ENCODE measurements around the gene SLC31A1. TPM values are rescaled to one million over a fixed set of nuclear protein-coding genes. Genes with fewer than 3 reads are reported as not detected.
"Not testable (repeated sequence)": the region's sequence is repeated elsewhere in the genome, so short reads cannot be mapped to it uniquely, and the experiment has no call there.

Gene SLC31A1
- total RNA-seq, 1 donor from 2014 or later: 39.6 TPM

GRCh38 chr9:113281356-113281755 lies 60.0 kb downstream of the SLC31A1 start:
- no peak for TF ChIP-seq CTCF (IDR thresholded peaks at IDR 0.05)
- Mint-ChIP-seq H3K27me3 (ENCODE audit: low read depth) (no peaks in the 10 kb centered on the region), H3K9me3 (ENCODE audit: low read depth) (no peaks in the 10 kb centered on the region), H3K4me3 (ENCODE audit: unreplicated experiment) (no peak overlapping the region), H3K36me3 (ENCODE audit: low read depth) (peaks cover 45% of the 10 kb centered on the region), H3K27ac (ENCODE audit: unreplicated experiment) (no peak overlapping the region), H3K4me1 (ENCODE audit: low read depth) (peaks cover 4% of the 10 kb centered on the region)
- no peak for DNase-seq (ENCODE audit: low spot score)

GRCh38 chr9:113289091-113289490 lies 67.7 kb downstream of the SLC31A1 start:
- no peaks in the 10 kb centered on the region for H3K4me1 Mint-ChIP-seq (ENCODE audit: low read depth)
- no peak for DNase-seq (ENCODE audit: low spot score)
- H3K36me3 Mint-ChIP-seq (ENCODE audit: low read depth): peaks cover 56% of the 10 kb centered on the region
- no peaks in the 10 kb centered on the region for H3K27me3 Mint-ChIP-seq (ENCODE audit: low read depth)
- no peak for TF ChIP-seq CTCF (IDR thresholded peaks at IDR 0.05)
- H3K4me3 Mint-ChIP-seq (ENCODE audit: unreplicated experiment): no peak overlapping the region
- H3K9me3 Mint-ChIP-seq (ENCODE audit: low read depth): no peaks in the 10 kb centered on the region
- H3K27ac Mint-ChIP-seq (ENCODE audit: unreplicated experiment): no peak overlapping the region

- Mint-ChIP-seq H3K9me3 (ENCODE audit: low read depth) (no peaks in the 10 kb centered on the region), H3K36me3 (ENCODE audit: low read depth) (peaks cover 47% of the 10 kb centered on the region), H3K4me1 (ENCODE audit: low read depth) (no peaks in the 10 kb centered on the region), H3K27me3 (ENCODE audit: low read depth) (no peaks in the 10 kb centered on the region), H3K27ac (ENCODE audit: unreplicated experiment) (no peak overlapping the region), H3K4me3 (ENCODE audit: unreplicated experiment) (no peak overlapping the region)
- no peak for TF ChIP-seq CTCF (IDR thresholded peaks at IDR 0.05)
- DNase-seq (ENCODE audit: low spot score): no peak
Measured at GRCh38 chr9:113290052-113290607, 68.8 kb downstream of the SLC31A1 start.

GRCh38 chr9:113293285-113293878 lies 72.0 kb downstream of the SLC31A1 start:
- no peaks in the 10 kb centered on the region for H3K4me1 Mint-ChIP-seq (ENCODE audit: low read depth)
- no peak for TF ChIP-seq CTCF (IDR thresholded peaks at IDR 0.05)
- no peaks in the 10 kb centered on the region for H3K27me3 Mint-ChIP-seq (ENCODE audit: low read depth)
- H3K36me3 Mint-ChIP-seq (ENCODE audit: low read depth): peaks cover 33% of the 10 kb centered on the region
- H3K4me3 Mint-ChIP-seq (ENCODE audit: unreplicated experiment): no peak overlapping the region
- no peak overlapping the region for H3K27ac Mint-ChIP-seq (ENCODE audit: unreplicated experiment)
- no peaks in the 10 kb centered on the region for H3K9me3 Mint-ChIP-seq (ENCODE audit: low read depth)
- DNase-seq (ENCODE audit: low spot score): no peak

GRCh38 chr9:113296247-113296646 lies 74.9 kb downstream of the SLC31A1 start:
- H3K9me3 Mint-ChIP-seq (ENCODE audit: low read depth); DNase-seq (ENCODE audit: low spot score); H3K27ac Mint-ChIP-seq (ENCODE audit: unreplicated experiment); H3K4me1 Mint-ChIP-seq (ENCODE audit: low read depth); H3K27me3 Mint-ChIP-seq (ENCODE audit: low read depth); H3K4me3 Mint-ChIP-seq (ENCODE audit: unreplicated experiment): not testable (repeated sequence)
- peaks cover 15% of the 10 kb centered on the region for H3K36me3 Mint-ChIP-seq (ENCODE audit: low read depth)
